ENCODE data around the gene CES3.

CES3 gene, protein sequence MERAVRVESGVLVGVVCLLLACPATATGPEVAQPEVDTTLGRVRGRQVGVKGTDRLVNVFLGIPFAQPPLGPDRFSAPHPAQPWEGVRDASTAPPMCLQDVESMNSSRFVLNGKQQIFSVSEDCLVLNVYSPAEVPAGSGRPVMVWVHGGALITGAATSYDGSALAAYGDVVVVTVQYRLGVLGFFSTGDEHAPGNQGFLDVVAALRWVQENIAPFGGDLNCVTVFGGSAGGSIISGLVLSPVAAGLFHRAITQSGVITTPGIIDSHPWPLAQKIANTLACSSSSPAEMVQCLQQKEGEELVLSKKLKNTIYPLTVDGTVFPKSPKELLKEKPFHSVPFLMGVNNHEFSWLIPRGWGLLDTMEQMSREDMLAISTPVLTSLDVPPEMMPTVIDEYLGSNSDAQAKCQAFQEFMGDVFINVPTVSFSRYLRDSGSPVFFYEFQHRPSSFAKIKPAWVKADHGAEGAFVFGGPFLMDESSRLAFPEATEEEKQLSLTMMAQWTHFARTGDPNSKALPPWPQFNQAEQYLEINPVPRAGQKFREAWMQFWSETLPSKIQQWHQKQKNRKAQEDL

GRCh38 chr16:66961065-66961744, at the start of gene CES3:
Gene CES3, plus strand, starts transcription at chr16:66961266. Its CDS starts 42 bp downstream, at chr16:66961308.
- in situ Hi-C loops (cut with MboI; ENCODE audit: low sequenced_read_pairs), result loop anchor here (25.0 kb wide), 2 partner anchors 201 to 476 kb away; partner anchors contain the start of genes B3GNT9, FBXL8, HSD11B2 and HSF4

DNA sequence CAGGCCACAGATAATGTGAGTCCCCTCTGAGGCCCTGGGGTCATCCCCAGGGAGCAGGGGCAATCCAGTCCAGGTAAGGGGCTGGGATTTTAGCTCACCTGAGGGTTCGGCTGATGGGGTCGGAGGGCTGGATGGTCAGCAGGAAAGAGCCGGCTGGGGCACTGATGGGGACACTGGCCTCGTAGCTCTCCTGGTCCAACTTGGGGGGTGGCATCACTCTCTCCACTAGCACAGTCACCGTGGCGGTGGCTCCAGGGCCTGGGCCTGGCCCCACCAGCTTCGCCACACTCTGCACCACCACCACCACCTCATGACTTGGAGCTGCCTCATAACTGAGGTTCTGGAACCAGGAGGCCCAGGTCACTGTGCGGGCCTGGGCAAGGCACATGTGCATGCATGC, 49.3 kb upstream of the CES3 start:
- in situ Hi-C loops (cut with MboI; ENCODE audit: low sequenced_read_pairs), result no loop called here

GRCh38 chr16:66913081-66913480, 48.0 kb upstream of the CES3 start:
- in situ Hi-C loops (cut with MboI; ENCODE audit: low sequenced_read_pairs), result no loop called here

GRCh38 chr16:66913711-66914110, 47.4 kb upstream of the CES3 start:
- in situ Hi-C loops (cut with MboI; ENCODE audit: low sequenced_read_pairs), result no loop called here

DNA sequence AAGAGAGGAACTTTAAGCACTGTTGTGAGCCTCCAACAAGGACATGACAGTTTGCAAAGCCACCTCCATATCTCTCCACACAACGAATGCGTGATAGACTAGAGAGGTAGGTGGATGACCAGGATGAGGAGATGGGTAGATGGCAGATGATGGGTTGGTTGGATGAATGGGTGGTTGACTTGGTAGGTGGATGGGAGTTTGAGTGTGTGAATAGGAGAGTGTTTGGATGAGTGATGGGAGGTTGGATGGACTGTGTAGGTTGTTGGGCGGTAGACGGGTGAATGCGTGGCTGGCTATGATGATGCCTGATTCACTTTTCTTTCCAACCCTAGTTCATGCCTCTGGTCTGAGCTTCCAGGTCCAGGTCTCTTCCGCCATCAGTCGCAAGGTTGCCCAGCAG, 46.5 kb upstream of the CES3 start:
- in situ Hi-C loops (cut with MboI; ENCODE audit: low sequenced_read_pairs), result no loop called here

DNA sequence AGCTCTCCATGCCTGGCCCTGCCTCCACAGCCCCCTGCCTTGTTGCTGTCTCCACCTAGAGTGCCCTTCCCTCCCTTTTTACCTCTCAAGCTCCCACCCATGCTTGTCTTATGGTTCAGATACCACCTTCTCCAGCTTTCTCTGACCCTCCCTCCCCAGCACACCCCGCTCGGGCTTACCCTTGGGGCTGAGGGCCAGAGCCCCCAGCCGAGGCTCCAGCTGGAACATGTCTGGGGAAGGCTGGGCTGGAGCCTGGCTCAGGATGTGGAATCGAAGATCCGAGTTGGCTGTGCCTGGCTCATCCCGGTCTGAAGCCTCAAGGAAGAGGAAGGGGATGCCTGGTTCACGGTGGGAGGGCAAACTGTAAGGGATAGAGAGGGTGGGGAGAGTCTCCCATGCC, 46.0 kb upstream of the CES3 start:
- in situ Hi-C loops (cut with MboI; ENCODE audit: low sequenced_read_pairs), result no loop called here

DNA sequence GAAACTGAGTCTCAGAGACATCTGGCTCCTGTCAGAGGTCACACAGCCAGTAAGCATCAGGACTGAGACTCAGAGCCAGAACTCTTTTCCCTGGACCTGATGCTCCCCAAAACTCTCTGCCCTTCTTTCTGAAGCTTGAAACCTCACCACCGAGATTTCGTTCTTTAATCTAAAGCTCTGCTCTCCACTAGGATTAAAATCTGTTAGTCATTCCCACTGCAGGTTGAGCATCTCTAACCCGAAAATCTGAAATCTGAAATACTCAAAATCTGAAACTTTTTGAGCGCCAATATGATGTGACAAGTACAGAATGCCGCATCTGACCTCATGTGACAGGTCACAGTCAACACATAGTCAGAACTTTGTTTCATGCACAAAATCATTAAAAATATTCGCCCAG, 44.5 kb upstream of the CES3 start:
- in situ Hi-C loops (cut with MboI; ENCODE audit: low sequenced_read_pairs), result no loop called here

DNA sequence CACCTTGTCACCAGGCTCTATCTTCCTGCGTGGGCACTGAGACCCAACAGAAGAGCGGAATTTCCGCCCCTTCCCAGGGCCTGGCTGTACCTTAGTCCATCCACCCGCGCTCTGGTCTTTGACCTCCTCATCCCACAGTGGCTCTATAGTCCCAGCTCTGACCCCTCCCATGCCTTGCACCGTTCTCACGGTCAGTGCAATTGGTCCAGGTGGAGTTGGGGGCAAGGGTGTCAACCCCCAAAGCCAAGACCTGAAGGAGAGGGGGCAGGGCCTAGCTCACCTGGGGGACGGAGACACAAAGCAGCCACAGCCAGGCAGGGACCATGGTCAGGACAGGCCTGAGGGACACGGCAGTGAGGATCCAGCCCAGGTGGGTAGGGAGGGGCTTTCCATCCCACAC, 43.3 kb upstream of the CES3 start:
- in situ Hi-C loops (cut with MboI; ENCODE audit: low sequenced_read_pairs), result no loop called here

- in situ Hi-C loops (cut with MboI; ENCODE audit: low sequenced_read_pairs), result no loop called here
These were observed 42.7 kb upstream of the CES3 start for GRCh38 chr16:66918355-66918754.

DNA sequence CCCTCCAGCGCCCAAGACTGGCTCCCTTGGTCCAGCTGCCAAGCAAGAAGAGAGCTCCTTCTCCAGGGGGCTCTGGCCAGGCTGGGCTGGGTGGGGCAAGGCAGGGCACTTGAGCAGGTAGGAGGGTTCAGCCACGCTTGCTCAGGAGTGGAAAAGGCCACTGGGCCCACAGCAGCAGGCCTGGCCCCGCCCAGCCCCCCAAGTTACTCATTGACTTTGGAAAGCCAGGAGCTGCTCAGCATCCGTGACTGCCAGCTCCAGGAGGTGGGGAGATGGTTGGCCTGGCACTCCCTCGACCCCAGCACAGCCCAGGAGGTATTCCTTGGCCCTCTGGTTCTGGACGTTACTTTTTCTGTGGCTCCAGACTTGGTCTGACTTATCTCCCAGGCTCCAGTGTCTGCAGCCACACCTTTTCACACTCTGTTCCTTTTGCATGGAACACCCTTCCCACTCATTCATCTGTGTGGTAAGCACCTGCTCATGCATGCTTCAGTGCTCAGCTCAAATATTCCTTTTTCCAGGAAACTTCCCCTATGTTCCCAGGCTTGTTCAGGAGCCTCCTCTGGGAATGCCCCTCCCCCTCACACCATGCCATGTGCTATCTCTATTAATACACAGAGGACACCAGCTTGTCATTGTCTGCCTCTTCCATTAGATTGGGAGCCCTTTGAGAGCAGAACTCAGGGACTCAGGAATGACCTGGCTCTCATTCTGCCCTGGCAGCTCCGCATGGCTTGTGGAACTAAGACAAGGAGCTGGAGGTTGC, 42.1 kb upstream of the CES3 start, which contains the start of gene CDH16:
Gene CDH16 (minus strand): TSS at position 83 of the 766 bp plus-strand sequence. CDS start 820 bp downstream, outside the sequence.
- in situ Hi-C loops (cut with MboI; ENCODE audit: low sequenced_read_pairs), result no loop called here

GRCh38 chr16:66919569-66920298, 41.3 kb upstream of the CES3 start:
- in situ Hi-C loops (cut with MboI; ENCODE audit: low sequenced_read_pairs), result no loop called here

DNA sequence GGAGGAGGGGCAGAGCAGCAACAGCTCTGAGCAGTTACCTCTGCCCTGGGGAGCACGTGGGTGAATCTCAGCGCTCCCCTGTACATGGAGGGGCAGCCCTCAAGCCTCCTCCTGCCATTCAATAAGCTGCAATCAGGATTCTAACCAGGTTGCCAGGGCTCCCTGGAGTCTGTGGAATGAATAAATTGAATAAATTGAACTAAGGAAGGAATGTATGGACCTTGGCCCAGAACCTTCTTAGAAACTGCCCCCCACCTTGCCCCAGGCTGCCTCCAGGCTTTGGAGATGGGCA, 40.8 kb upstream of the CES3 start:
- in situ Hi-C loops (cut with MboI; ENCODE audit: low sequenced_read_pairs), result no loop called here

- in situ Hi-C loops (cut with MboI; ENCODE audit: low sequenced_read_pairs), result no loop called here
These were observed 40.0 kb upstream of the CES3 start for GRCh38 chr16:66920924-66921680.

DNA sequence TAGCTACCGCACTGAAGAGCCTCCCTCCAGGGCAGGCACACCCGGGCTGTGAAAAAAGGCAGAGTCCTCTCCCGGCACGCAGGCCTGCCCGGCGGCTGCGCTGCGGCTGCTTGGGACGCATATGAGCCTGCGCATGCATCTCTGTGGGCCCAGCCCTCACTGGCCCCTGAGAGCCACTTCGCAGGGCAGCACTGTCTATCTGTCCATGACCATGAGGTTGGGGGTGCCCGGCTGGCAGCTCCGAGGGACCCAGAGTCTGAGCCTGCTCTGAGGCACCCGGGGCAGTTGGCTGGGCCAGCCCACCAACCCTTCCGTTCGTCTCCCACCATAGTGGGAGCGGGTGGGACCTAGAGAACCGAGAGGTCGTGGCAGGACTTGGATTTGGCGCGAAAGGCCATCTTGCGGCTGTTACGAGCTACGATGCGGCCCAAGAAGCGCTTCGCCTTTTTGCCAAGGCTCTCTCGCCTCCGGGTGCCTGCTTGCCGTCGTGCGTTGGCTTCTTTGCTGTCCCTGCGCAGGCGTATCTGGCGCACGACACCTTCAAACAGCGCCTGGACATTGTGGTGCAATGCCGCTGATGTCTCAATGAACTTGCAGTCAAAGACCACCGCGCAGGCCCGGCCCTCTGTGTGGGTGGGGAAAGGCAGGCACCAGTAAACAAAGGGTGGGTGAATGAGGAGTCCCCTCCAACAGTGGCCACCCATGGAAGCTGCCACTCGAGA, 39.2 kb upstream of the CES3 start:
- in situ Hi-C loops (cut with MboI; ENCODE audit: low sequenced_read_pairs), result no loop called here

GRCh38 chr16:66923247-66923731, 37.8 kb upstream of the CES3 start:
- in situ Hi-C loops (cut with MboI; ENCODE audit: low sequenced_read_pairs), result no loop called here

DNA sequence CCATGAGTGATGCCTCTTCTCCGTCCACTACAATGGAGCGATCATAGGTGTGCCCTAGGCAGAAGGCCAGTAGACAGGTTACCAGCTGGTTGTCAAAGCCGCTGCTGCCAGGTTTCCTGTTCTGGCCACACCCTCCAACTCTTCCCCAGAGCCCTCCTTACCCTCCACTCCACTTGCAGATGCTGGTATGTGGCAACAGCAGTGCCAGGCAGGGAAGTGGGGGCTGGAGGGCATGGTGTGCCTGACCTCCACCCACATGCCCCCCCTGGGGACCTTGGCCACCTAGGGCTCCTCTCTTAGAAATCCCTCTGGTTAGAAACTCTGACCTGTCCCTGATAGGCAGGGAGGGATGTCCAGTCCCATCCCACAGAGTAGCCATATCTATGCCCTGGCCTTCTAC, 37.2 kb upstream of the CES3 start:
- in situ Hi-C loops (cut with MboI; ENCODE audit: low sequenced_read_pairs), result no loop called here

GRCh38 chr16:66924527-66925321, 36.3 kb upstream of the CES3 start:
- in situ Hi-C loops (cut with MboI; ENCODE audit: low sequenced_read_pairs), result no loop called here

DNA sequence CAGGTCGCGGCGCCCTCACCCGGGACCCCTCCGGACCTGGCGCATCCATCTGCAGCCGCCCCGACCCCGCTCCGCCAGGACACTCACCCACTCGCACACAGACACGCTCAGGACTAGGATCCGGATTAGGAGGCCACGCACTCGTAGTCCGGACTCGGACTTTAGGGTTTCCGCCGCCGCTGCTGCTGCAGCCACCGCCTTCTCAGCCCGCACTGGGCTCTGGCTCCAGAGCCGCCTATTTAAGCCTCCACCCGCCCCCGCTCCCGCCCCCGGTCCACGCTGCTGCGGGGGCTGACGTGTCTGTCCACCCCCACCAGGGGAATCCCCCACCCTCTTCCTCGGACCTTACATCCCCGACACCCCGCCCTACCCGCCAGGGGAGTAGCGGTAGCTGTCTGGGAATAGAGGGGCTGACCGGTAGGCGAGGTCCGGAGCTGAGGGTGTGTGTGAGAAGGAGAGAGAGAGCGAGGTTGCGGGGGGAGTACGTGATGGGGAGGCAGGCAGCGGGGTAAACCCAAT, 35.7 kb upstream of the CES3 start, which contains the start of gene RRAD:
Gene RRAD (minus strand): TSS at position 214 of the 519 bp plus-strand sequence. CDS start 356 bp downstream, outside the sequence.
- in situ Hi-C loops (cut with MboI; ENCODE audit: low sequenced_read_pairs), result no loop called here

All from HL-60/S4 treated with retinoic acid at 250 ng/mL for 4 days and 3 days (cell line).